HCT116 (cell line): ENCODE results near the gene SPIRE1.

Source experiments
- CTCF ChIP-seq, 3 experiments: fragments of 200-600 bp in 1 of 3; sonication (generic) in 1 of 3; IDR thresholded peaks in 2 of 3; conservative IDR thresholded peaks in 1 of 3; 2 replicates each; pipeline ENCODE4 v1.5.1; 2012 to 2017; ENCODE audit warnings: low read depth in 2 of 3, low read length in 2 of 3, antibody characterized with exemption in 1 of 3, borderline replicate concordance in 1 of 3, control low read depth in 1 of 3, mild to moderate bottlenecking in 1 of 3, mixed read lengths in 1 of 3, mixed run types in 1 of 3, moderate library complexity in 1 of 3; ENCODE audit not compliant: insufficient read depth in 1 of 3
- POLR2A ChIP-seq: IDR thresholded peaks from 2 replicates; pipeline ENCODE4 v1.7.0; 2011; ENCODE audit warnings: borderline replicate concordance; ENCODE audit not compliant: insufficient read depth, insufficient read length; ENCODE audit errors: extremely low read depth
- POLR2AphosphoS5 ChIP-seq: IDR thresholded peaks from 2 replicates; pipeline ENCODE4 v1.6.1; 2011; ENCODE audit warnings: mild to moderate bottlenecking, low read depth, low read length, moderate library complexity
- REST ChIP-seq: IDR thresholded peaks from 2 replicates; pipeline ENCODE4 v1.6.1; 2012; ENCODE audit warnings: low read depth

- TF ChIP-seq CTCF (IDR thresholded peaks at IDR 0.05 in 2 of 3, conservative IDR thresholded peaks at IDR 0.05 in 1 of 3; ENCODE audit: borderline replicate concordance in 1 of 3, insufficient read depth in 1 of 3, low read depth in 2 of 3, low read length in 2 of 3) = no peak
- TF ChIP-seq POLR2AphosphoS5 = no peak
- no peak for TF ChIP-seq POLR2A
- TF ChIP-seq REST = no peak
Observed at GRCh38 chr18:12579775-12580174, 78.1 kb downstream of the SPIRE1 start.
